Right lobe of liver (tissue), 6 donors: ENCODE data around the gene TRPC1. TPM values are rescaled to one million over a fixed set of nuclear protein-coding genes. Genes with fewer than 3 reads are reported as not detected.

Source experiments
- ATAC-seq, 4 donors: fragments of 200-7000 bp; cut with Tn5 transposase; one replicate each; pipeline ENCODE4 v1.9.1; 2020; ENCODE audit warnings: mild to moderate bottlenecking in 4 of 4, moderate library complexity in 4 of 4
- DNase-seq, 3 donors: peaks; one replicate each; pipeline ENCODE4 v3.0.0-alpha.2; 2020
- H3K27ac ChIP-seq, 3 donors: fragments of 200-600 bp; one replicate each; pipeline ENCODE4 v1.8.0; 2022
- H3K27me3 ChIP-seq, 2 donors: fragments of 200-600 bp; one replicate each; pipeline ENCODE4 v1.8.0; 2022
- H3K36me3 ChIP-seq, 4 donors: fragments of 200-600 bp; sonication (generic) in 1 of 4; one replicate each; pipeline versions ENCODE4 v1.5.1 to v1.8.0; 2017 to 2022; ENCODE audit warnings: control low read depth in 1 of 4
- H3K4me1 ChIP-seq, 4 donors: fragments of 200-600 bp; sonication (generic) in 1 of 4; one replicate each; pipeline versions ENCODE4 v1.5.1 to v1.8.0; 2017 to 2022; ENCODE audit warnings: control low read depth in 1 of 4
- H3K4me3 ChIP-seq, 3 donors: fragments of 200-600 bp; one replicate each; pipeline ENCODE4 v1.8.0; 2022
- H3K9me3 ChIP-seq, 4 donors: fragments of 200-600 bp; sonication (generic) in 1 of 4; one replicate each; pipeline versions ENCODE4 v1.5.1 to v1.8.0; 2017 to 2022; ENCODE audit warnings: control low read depth in 1 of 4
- CTCF ChIP-seq, 4 donors: fragments of 200-600 bp in 3 of 4; fragments of 450-650 bp in 1 of 4; IDR thresholded peaks; one replicate each; pipeline versions ENCODE4 v1.5.1 to v1.8.0; 2016 to 2022; ENCODE audit warnings: antibody characterized with exemption in 4 of 4, mild to moderate bottlenecking in 2 of 4
- POLR2A ChIP-seq: fragments of 450-650 bp; IDR thresholded peaks from one replicate; pipeline ENCODE4 v1.6.1; 2017; ENCODE audit warnings: antibody characterized with exemption, mild to moderate bottlenecking
- WGBS: methylation state at CpG from one replicate; pipeline ENCODE4 v1.1.6; 2018; ENCODE audit warnings: low coverage, low lambda C conversion rate; ENCODE audit not compliant: insufficient coverage; ENCODE audit errors: missing lambda C conversion rate; 5-methylcytosine and 5-hydroxymethylcytosine counted together
- intact Hi-C, 2 donors: fragments of 100-400 bp; cut with DNase I; formaldehyde crosslinking; loops; one replicate each; pipeline versions ENCODE4 v1.11.2 to v1.14.1; 2022
- total RNA-seq, 6 experiments: library from RNA; depleted of rRNA in 2 of 6; stranded (reverse); fragments of >200 nt in 2 of 6; fragmentation: NEBNext Ultra II Directional in 3 of 6; extraction: Animal tissue kit (Norgen Biotek cat#: 25700) in 3 of 6; gene quantifications; one replicate each; pipeline versions ENCODE4 v1.1.0 to v1.2.4, GENCODE V29; 2016 to 2023
- donor health status: DM: no; HTN: yes; CAD: no.
- donor health status: DM: no; HTN: no; CAD: no.
- donor health status: DM: no; HTN: no; CAD: no.
- donor health status: DM: no; HTN: yes; CAD: no.
- donor health status: DM: no; HTN: yes; CAD: no.

The TRPC1 gene
- total RNA-seq, 6 experiments from 2014 or later: 0.19 to 2.5 (median 0.51) TPM

- Histone ChIP-seq H3K4me3 (no peak overlapping the region), H3K27ac (no peak overlapping the region), H3K9me3 (no peaks in the 10 kb centered on the region), H3K27me3 (no peaks in the 10 kb centered on the region), H3K4me1 (no peaks in the 10 kb centered on the region), H3K36me3 (no peaks in the 10 kb centered on the region)
- intact Hi-C loops: no loop called here
- no peak for DNase-seq
- no peak for ATAC-seq
- WGBS: 93% methylated on average over 1 of the region's 1 CpG
- no peak for TF ChIP-seq CTCF (IDR thresholded peaks at IDR 0.05)
- TF ChIP-seq POLR2A: no peak
Observed at GRCh38 chr3:142754494-142754893, 30.7 kb downstream of the TRPC1 start.

GRCh38 chr3:142768338-142768737 is 44.5 kb downstream of the TRPC1 start:
- no peak for DNase-seq
- Histone ChIP-seq H3K4me1 (no peaks in the 10 kb centered on the region), H3K36me3 (no peaks in the 10 kb centered on the region), H3K4me3 (no peak overlapping the region), H3K9me3 (no peaks in the 10 kb centered on the region), H3K27ac (no peak overlapping the region), H3K27me3 (no peaks in the 10 kb centered on the region)
- no peak for ATAC-seq
- TF ChIP-seq CTCF (IDR thresholded peaks at IDR 0.05): no peak
- no peak for TF ChIP-seq POLR2A
- intact Hi-C loops: no loop called here

GRCh38 chr3:142777927-142778326 is 54.1 kb downstream of the TRPC1 start:
- no peak for ATAC-seq
- Histone ChIP-seq H3K4me3 (no peak overlapping the region), H3K4me1 (no peaks in the 10 kb centered on the region), H3K9me3 (no peaks in the 10 kb centered on the region), H3K27ac (no peak overlapping the region), H3K36me3 (no peaks in the 10 kb centered on the region), H3K27me3 (no peaks in the 10 kb centered on the region)
- TF ChIP-seq CTCF (IDR thresholded peaks at IDR 0.05) (no peak), POLR2A (no peak)
- intact Hi-C loops: no loop called here
- no peak for DNase-seq

GRCh38 chr3:142778541-142778940 is 54.7 kb downstream of the TRPC1 start:
- WGBS: 66% methylated on average over 2 of the region's 2 CpGs
- Histone ChIP-seq H3K9me3 (no peaks in the 10 kb centered on the region), H3K4me1 (no peaks in the 10 kb centered on the region), H3K4me3 (no peak overlapping the region), H3K27me3 (no peaks in the 10 kb centered on the region), H3K36me3 (no peaks in the 10 kb centered on the region), H3K27ac (no peak overlapping the region)
- no peak for ATAC-seq
- TF ChIP-seq CTCF (IDR thresholded peaks at IDR 0.05) (no peak), POLR2A (no peak)
- DNase-seq: no peak
- intact Hi-C loops: no loop called here

GRCh38 chr3:142779591-142779990 is 55.8 kb downstream of the TRPC1 start:
- intact Hi-C loops: no loop called here
- no peak for ATAC-seq
- H3K27me3 ChIP-seq: no peaks in the 10 kb centered on the region

More at GRCh38 chr3:142779591-142779990, 55.8 kb downstream of the TRPC1 start:
- Histone ChIP-seq H3K27ac (no peak overlapping the region), H3K36me3 (no peaks in the 10 kb centered on the region), H3K4me3 (no peak overlapping the region), H3K4me1 (no peaks in the 10 kb centered on the region), H3K9me3 (no peaks in the 10 kb centered on the region)
- no peak for DNase-seq
- no peak for TF ChIP-seq POLR2A
- TF ChIP-seq CTCF (IDR thresholded peaks at IDR 0.05): no peak
